NB4 (cell line): ENCODE data around the gene PSMB11.

Source experiments
- TF ChIP-seq, protein P1 (sequence below): IDR thresholded peaks from one replicate; pipeline ENCODE4 v1.5.1; 2012; ENCODE audit warnings: low read depth, low read length
- TF ChIP-seq, protein P2 (sequence below): IDR thresholded peaks from 2 replicates; pipeline ENCODE4 v1.6.1; 2011; ENCODE audit warnings: low read depth, low read length

DNA sequence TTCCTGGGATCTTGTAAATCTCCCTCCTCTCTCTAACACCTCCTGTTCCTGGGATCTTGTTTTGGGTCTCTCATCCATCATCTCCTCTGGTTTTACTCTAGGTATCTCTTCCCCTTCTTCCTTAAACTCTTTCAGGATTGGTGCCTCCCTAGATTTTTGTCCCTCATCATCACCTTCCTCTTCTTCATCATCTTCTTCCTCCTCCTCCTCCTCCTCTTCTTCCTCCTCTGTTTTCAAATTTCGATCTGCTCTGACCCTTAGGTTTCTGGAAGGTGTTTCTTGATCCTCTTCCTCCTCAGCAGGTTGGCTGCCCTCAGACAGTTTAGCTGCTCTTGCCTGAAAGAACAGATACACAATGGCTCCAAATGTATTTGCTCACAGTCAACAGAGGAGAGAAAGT is 38.5 kb downstream of the PSMB11 start:
- TF ChIP-seq, protein P1, sequence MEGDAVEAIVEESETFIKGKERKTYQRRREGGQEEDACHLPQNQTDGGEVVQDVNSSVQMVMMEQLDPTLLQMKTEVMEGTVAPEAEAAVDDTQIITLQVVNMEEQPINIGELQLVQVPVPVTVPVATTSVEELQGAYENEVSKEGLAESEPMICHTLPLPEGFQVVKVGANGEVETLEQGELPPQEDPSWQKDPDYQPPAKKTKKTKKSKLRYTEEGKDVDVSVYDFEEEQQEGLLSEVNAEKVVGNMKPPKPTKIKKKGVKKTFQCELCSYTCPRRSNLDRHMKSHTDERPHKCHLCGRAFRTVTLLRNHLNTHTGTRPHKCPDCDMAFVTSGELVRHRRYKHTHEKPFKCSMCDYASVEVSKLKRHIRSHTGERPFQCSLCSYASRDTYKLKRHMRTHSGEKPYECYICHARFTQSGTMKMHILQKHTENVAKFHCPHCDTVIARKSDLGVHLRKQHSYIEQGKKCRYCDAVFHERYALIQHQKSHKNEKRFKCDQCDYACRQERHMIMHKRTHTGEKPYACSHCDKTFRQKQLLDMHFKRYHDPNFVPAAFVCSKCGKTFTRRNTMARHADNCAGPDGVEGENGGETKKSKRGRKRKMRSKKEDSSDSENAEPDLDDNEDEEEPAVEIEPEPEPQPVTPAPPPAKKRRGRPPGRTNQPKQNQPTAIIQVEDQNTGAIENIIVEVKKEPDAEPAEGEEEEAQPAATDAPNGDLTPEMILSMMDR = no peak
- TF ChIP-seq, protein P2, sequence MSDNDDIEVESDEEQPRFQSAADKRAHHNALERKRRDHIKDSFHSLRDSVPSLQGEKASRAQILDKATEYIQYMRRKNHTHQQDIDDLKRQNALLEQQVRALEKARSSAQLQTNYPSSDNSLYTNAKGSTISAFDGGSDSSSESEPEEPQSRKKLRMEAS = no peak
